DOHH2 (cell line): ENCODE results near the gene GGTLC2.
"Not testable (repeated sequence)": the region's sequence is repeated elsewhere in the genome, so short reads cannot be mapped to it uniquely, and the experiment has no call there.

Experiments used
- H3F3A ChIP-seq: fragments of 200-600 bp; sonication (generic), shearing (Covaris generic); 2 replicates; pipeline ENCODE4 v1.6.0; 2016; ENCODE audit warnings: antibody characterized with exemption, mild to moderate bottlenecking; ENCODE audit not compliant: control insufficient read depth, insufficient read depth
- H3K27ac ChIP-seq: fragments of 200-600 bp; sonication (generic); 2 replicates; pipeline ENCODE4 v1.5.1; 2014; ENCODE audit warnings: low read depth, mild to moderate bottlenecking, low read length, moderate library complexity
- H3K27me3 ChIP-seq: fragments of 200-600 bp; sonication (generic); 2 replicates; pipeline ENCODE4 v1.6.1; 2014; ENCODE audit warnings: mild to moderate bottlenecking, low read length, mixed read lengths; ENCODE audit not compliant: control insufficient read depth
- H3K36me3 ChIP-seq: fragments of 200-600 bp; sonication (generic); 2 replicates; pipeline ENCODE4 v1.6.1; 2014; ENCODE audit warnings: mild to moderate bottlenecking, low read length, moderate library complexity, mixed read lengths; ENCODE audit not compliant: control insufficient read depth
- H3K4me1 ChIP-seq: fragments of 200-600 bp; sonication (generic); 2 replicates; pipeline ENCODE4 v1.6.1; 2014; ENCODE audit warnings: mild to moderate bottlenecking, low read length, mixed read lengths; ENCODE audit not compliant: control insufficient read depth
- H3K4me2 ChIP-seq: fragments of 200-600 bp; sonication (generic); 2 replicates; pipeline ENCODE4 v1.6.0; 2014; ENCODE audit warnings: mild to moderate bottlenecking, low read length, moderate library complexity
- H3K4me3 ChIP-seq: fragments of 200-600 bp; sonication (generic); 2 replicates; pipeline ENCODE4 v1.5.1; 2014; ENCODE audit warnings: mild to moderate bottlenecking, low read length, mixed read lengths
- H3K79me2 ChIP-seq: fragments of 200-600 bp; sonication (generic); 2 replicates; pipeline ENCODE4 v1.6.1; 2014; ENCODE audit warnings: mild to moderate bottlenecking, low read length, mixed read lengths; ENCODE audit not compliant: control insufficient read depth
- H3K9me2 ChIP-seq: fragments of 200-600 bp; sonication (generic); replicated peaks from 2 replicates; pipeline ENCODE4 v1.6.1; 2014; ENCODE audit warnings: mild to moderate bottlenecking, low read length, mixed read lengths; ENCODE audit not compliant: control insufficient read depth
- H3K9me3 ChIP-seq: fragments of 200-600 bp; sonication (generic); 2 replicates; pipeline ENCODE4 v1.6.1; 2014; ENCODE audit warnings: antibody characterized with exemption, low read length, mixed read lengths; ENCODE audit not compliant: control insufficient read depth, insufficient read depth
- H4K20me1 ChIP-seq: fragments of 200-600 bp; sonication (generic); 2 replicates; pipeline ENCODE4 v1.6.0; 2014; ENCODE audit warnings: low read depth, mild to moderate bottlenecking, antibody characterized with exemption, low read length, moderate library complexity; ENCODE audit not compliant: control insufficient read depth, insufficient read depth
- EZH2phosphoT487 ChIP-seq: fragments of 200-600 bp; sonication (generic); IDR thresholded peaks from 2 replicates; pipeline ENCODE4 v1.6.1; 2017; ENCODE audit warnings: borderline replicate concordance, mild to moderate bottlenecking, antibody characterized with exemption, low read length, moderate library complexity, mixed read lengths
- TF ChIP-seq, protein P1 (sequence below): fragments of 200-600 bp; sonication (generic); IDR thresholded peaks from one replicate; pipeline ENCODE4 v1.5.1; 2014; ENCODE audit warnings: antibody characterized with exemption, mild to moderate bottlenecking, low read depth, low read length; ENCODE audit not compliant: poor library complexity, severe bottlenecking

Gene GGTLC2

DNA sequence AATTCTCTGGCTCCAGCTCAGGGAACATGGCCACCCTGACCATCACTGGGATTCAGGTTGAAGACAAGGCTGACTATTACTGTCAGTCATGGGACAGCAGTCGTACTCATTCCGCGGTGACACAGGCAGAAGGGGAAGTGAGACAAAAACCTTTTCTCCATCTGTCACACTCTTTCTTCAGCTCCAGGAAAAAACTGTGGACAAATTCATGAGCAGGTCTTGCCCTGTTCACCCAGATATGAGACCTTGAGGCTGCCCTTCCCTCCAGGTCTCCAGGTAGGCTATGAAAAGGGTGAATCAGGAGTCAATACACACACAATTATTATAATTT, 39.4 kb upstream of the GGTLC2 start:
- peak overlapping the region; percentile 42; the same call in 1 of the 2 replicates for H3K27ac ChIP-seq
- no peaks in the 10 kb centered on the region for H3K79me2 ChIP-seq
- H3K9me3 ChIP-seq: peaks cover 32% of the 10 kb centered on the region
- peaks cover 8% of the 10 kb centered on the region; the same call in 1 of the 2 replicates for H3K36me3 ChIP-seq
- H3K4me3 ChIP-seq: peak overlapping the region; percentile 36
- H3K27me3 ChIP-seq: no peaks in the 10 kb centered on the region
- H3K4me1 ChIP-seq: peaks cover 22% of the 10 kb centered on the region
- peaks cover 4% of the 10 kb centered on the region; the same call in 1 of the 2 replicates for H3F3A ChIP-seq
- peak overlapping the region; percentile 59 for H3K4me2 ChIP-seq
- H3K9me2 ChIP-seq: no peaks in the 10 kb centered on the region
- TF ChIP-seq, protein P1, sequence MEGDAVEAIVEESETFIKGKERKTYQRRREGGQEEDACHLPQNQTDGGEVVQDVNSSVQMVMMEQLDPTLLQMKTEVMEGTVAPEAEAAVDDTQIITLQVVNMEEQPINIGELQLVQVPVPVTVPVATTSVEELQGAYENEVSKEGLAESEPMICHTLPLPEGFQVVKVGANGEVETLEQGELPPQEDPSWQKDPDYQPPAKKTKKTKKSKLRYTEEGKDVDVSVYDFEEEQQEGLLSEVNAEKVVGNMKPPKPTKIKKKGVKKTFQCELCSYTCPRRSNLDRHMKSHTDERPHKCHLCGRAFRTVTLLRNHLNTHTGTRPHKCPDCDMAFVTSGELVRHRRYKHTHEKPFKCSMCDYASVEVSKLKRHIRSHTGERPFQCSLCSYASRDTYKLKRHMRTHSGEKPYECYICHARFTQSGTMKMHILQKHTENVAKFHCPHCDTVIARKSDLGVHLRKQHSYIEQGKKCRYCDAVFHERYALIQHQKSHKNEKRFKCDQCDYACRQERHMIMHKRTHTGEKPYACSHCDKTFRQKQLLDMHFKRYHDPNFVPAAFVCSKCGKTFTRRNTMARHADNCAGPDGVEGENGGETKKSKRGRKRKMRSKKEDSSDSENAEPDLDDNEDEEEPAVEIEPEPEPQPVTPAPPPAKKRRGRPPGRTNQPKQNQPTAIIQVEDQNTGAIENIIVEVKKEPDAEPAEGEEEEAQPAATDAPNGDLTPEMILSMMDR: no peak
- TF ChIP-seq EZH2phosphoT487: no peak
- no peaks in the 10 kb centered on the region for H4K20me1 ChIP-seq

DNA sequence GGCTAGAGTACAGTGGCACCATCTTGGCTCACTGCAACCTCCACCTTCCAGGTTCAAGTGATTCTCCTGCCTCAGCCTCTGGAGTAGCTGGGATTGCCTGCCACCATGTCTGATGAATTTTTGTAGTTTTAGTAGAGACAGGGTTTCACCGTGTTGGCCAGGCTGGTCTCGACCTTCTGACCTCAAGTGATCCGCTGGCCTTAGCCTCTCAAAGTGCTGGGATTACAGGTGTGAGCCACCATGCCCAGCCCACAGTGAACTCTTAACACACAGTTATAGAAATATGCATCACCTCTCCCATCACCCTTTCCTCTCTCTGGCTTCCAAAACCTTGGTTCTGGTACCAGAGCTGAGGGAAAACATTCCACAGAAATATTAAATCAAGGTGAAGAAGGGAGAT, 36.4 kb upstream of the GGTLC2 start:
- H4K20me1 ChIP-seq, H3K9me2 ChIP-seq, H3K27me3 ChIP-seq, H3F3A ChIP-seq, H3K79me2 ChIP-seq, H3K4me2 ChIP-seq, H3K27ac ChIP-seq, H3K4me3 ChIP-seq, H3K36me3 ChIP-seq: not testable (repeated sequence)
- Histone ChIP-seq H3K4me1 (peaks cover 22% of the 10 kb centered on the region), H3K9me3 (peaks cover 26% of the 10 kb centered on the region)

DNA sequence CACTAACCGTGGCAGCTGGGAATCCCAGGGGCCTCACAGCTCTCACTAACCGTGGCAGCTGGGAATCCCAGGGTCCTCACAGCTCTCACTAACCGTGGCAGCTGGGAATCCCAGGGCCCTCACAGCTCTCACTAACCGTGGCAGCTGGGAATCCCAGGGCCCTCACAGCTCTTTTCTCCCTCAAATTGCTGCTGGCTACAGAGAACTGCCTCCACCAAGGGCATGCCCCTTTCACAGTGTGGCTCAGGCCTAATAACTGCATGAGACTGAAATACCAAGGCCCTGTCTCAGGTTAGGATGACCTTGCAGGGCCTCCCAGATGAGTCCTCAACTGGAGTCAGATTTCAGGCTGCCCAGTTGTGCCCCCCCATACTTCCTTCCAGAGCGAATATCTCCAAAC, 35.1 kb upstream of the GGTLC2 start:
- Histone ChIP-seq H3K9me2 (no peaks in the 10 kb centered on the region), H3K4me1 (peaks cover 14% of the 10 kb centered on the region), H3K4me2 (no peak overlapping the region), H3K36me3 (no peaks in the 10 kb centered on the region), H3K27ac (no peak overlapping the region), H3K4me3 (no peak overlapping the region), H3K27me3 (no peaks in the 10 kb centered on the region), H3K9me3 (peaks cover 14% of the 10 kb centered on the region), H3F3A (peaks cover 4% of the 10 kb centered on the region; the same call in 1 of the 2 replicates), H3K79me2 (no peaks in the 10 kb centered on the region), H4K20me1 (no peaks in the 10 kb centered on the region)
- TF ChIP-seq, protein P1: no peak
- no peak for TF ChIP-seq EZH2phosphoT487

DNA sequence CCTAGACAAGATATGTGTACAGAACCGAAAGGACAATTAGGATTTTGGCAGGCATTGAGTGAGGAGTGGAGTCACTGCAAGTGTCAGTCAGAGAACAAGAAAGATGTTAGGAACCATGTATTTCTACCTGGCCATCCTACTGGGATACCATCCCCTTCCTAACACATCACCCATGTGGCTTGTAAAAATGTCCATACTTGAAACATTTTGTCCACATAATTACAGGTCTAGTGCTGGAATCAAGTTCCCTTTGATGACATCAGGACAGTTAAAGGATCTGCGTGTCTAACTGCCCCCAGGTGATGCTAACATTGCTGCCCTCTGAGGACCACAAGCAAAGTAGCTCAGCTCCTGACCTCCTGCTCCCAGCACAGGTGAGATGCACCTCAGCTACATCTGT, 31.9 kb upstream of the GGTLC2 start:
- peaks cover 7% of the 10 kb centered on the region; the same call in 1 of the 2 replicates for H3K9me3 ChIP-seq
- H3K36me3 ChIP-seq: no peaks in the 10 kb centered on the region
- peaks cover 10% of the 10 kb centered on the region for H3K27me3 ChIP-seq
- H3K4me2 ChIP-seq: no peak overlapping the region
- no peak overlapping the region for H3K4me3 ChIP-seq
- no peak for TF ChIP-seq EZH2phosphoT487
- TF ChIP-seq, protein P1: no peak
- no peaks in the 10 kb centered on the region for H3F3A ChIP-seq
- no peaks in the 10 kb centered on the region for H3K79me2 ChIP-seq
- H3K9me2 ChIP-seq: no peaks in the 10 kb centered on the region
- H4K20me1 ChIP-seq: no peaks in the 10 kb centered on the region
- H3K4me1 ChIP-seq: peaks cover 13% of the 10 kb centered on the region
- H3K27ac ChIP-seq: no peak overlapping the region
